ENCODE measurements around the gene PPARA.
"Not testable (repeated sequence)": the region's sequence is repeated elsewhere in the genome, so short reads cannot be mapped to it uniquely, and the experiment has no call there.

The PPARA gene

GRCh38 chr22:46126853-46127385, 23.4 kb upstream of the PPARA start:
- DNase-seq (ENCODE audit: low spot score) = no peak

DNA sequence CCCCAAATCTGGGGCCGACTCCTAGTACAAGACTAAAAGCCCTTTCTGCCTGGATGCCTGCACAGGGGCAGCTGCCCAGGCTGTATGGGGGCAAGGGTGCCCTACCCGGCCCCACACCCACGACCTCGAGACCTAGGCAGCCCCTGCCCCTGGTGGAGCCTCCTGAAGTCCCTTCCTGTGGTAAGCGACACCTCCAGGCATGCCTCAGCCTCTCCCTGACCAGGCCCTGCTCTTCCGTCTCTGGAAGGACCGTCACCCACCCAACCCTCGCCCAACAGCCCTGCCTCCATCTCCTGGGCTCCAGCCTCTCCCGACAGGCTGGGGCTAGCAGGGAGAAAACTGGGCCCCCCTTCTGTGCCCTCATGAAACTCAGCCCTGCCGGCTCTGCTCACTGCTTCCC, 22.8 kb upstream of the PPARA start:
- no peak for DNase-seq (ENCODE audit: low spot score)

GRCh38 chr22:46128606-46129005, 21.7 kb upstream of the PPARA start:
- no peak for DNase-seq (ENCODE audit: low spot score)

- DNase-seq (ENCODE audit: low spot score) = no peak
These were observed 20.8 kb upstream of the PPARA start for GRCh38 chr22:46129390-46130041.

DNA sequence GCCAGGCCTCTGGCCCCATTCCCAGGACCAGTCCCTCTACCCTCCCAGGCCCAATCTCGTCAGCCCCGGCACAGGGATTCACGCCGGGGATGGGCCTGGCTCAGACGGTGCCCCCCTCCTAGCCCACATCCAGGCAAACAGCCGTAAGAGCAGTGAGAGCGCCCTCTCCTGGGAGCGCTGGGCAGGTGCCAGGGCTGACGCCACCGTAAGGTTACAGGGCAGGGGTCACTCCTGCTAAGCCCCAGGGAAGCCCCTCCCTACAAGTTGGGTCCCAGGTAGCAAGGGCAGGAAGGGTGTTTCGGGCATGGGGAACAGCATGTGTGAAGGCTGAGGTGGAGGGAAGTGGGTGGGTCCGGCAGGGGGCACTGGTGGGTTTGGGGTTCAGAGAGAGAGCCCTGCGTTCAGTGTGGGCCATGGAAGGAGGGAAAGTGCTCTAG, 19.2 kb upstream of the PPARA start:
- no peak for DNase-seq (ENCODE audit: low spot score)

GRCh38 chr22:46132193-46132829, 18.0 kb upstream of the PPARA start:
- not testable (repeated sequence) for DNase-seq (ENCODE audit: low spot score)

DNA sequence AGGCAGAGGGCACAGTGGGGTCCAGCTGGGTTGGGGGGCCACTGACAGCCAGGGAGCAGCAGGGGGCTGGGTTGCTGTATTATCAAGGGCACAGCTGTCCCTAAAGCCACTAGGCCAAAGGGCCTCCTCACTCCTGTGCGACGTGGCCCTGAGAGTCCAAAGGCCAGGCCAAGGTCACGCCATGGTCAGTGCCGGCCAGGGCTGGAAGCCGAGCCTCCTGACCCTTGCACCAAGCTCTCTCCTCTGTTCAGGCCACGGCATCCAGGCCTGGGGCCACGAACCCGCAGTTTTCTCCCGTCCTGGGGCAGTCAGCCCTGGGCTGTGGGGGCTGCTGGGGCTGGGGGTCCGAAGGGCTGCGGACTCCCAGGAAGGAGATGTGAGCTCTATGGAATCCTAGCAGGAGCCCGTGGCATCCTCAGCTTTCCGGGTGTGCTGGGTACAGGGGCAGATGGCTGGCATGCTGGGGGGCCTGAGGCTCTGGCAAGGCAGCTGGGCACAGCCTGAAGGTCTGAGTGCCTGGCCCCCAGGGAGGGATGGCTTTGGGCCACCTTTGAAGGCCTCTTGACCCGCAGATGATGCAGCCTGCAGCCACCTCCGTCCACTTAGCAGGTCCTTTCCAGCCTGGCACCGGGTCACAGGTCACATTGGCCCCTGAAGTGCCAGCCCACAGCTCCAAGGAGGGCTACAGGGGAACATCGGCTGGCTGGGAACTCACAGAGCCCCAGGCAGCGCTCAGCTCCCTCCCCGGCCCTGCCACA, 17.3 kb upstream of the PPARA start:
- DNase-seq (ENCODE audit: low spot score) = no peak

- DNase-seq (ENCODE audit: low spot score) = no peak
These were observed 16.8 kb upstream of the PPARA start for GRCh38 chr22:46133588-46133855.

- no peak for DNase-seq (ENCODE audit: low spot score)
These were observed 16.1 kb upstream of the PPARA start for GRCh38 chr22:46134111-46134705.

- DNase-seq (ENCODE audit: low spot score) = no peak
These were observed 14.5 kb upstream of the PPARA start for GRCh38 chr22:46135611-46136485.

DNA sequence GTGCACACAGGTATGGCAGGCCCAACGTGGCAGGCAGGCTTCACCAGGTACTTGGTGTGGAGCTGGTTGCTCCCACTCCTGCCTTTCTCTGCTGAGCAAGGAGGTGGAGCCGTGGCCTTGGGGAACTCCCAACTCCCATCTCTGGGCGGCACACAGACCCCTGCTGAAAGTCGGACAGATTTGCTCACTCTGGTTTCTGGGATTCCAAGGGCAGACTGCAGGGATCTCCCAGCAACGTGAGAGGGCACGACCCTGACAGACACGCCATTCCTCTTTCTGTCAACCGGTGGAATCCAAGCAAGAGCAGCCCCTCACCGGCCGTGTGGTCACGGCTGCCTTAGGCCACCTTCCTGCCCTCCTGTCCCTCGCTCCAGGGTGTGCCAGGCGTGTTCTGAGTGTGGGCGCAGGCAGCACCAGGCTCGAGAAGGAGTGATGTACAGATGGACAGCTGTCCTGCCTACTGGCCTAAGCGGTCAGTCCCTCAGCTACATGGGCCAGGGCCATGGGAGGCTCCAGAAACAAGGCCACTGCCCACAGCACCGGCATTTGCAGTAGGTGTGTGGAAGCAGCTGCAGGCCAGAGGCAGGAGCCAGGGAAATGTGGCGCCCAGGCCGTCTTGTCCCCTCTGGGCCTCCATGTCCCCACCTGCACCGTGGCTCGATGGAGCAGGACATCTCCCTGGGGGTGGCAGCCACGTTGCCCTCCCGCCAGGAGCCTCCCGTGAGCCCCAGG, 13.7 kb upstream of the PPARA start:
- DNase-seq (ENCODE audit: low spot score) = no peak

DNA sequence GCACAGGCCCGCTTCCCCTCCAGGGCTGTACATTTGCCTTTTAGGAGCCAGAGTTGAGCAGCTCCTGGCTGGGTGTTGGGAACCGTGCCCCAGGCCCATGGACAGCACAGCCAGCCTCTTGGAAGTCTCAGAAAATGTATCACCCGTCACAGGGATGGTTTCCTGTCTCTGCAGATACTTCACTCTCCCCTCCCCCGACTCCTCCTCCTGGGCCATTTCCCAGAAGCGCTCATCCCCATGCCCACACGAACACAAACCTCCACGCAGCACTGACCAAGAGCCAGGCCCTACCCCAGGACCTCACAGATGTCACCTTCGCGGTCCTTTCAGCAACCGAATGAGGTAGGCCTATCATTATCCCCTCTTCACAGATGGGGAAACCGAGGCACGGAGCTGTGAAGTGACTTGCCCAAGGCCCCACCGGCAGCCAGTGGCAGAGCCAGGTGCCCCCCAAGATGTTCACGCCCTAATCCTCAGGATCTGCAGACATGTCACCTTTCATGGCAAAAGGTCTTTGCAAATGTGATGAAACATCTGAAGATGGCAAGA, 13.0 kb upstream of the PPARA start:
- no peak for DNase-seq (ENCODE audit: low spot score)

- DNase-seq (ENCODE audit: low spot score) = no peak
These were observed 12.1 kb upstream of the PPARA start for GRCh38 chr22:46138058-46138797.

DNA sequence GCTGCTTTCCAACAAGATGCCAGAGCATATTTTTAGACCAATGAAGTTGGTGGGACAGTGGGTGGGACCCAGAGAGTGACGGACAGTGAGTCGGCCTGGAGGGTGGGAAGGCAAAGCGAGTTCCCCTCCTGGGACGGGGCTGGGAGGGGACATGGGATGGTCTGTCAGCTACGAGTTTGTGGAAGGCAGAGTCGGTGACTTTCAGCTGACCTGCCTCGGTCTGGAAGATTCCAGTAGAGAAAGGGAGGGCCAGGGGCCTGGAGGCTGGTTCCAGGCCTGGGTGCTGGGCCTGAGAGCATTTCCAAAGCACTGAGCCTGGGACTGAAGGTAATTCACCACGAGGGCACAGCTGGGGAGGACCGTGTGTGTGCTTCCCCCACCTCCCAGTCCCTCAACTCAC, 10.9 kb upstream of the PPARA start:
- DNase-seq (ENCODE audit: low spot score) = not testable (repeated sequence)

DNA sequence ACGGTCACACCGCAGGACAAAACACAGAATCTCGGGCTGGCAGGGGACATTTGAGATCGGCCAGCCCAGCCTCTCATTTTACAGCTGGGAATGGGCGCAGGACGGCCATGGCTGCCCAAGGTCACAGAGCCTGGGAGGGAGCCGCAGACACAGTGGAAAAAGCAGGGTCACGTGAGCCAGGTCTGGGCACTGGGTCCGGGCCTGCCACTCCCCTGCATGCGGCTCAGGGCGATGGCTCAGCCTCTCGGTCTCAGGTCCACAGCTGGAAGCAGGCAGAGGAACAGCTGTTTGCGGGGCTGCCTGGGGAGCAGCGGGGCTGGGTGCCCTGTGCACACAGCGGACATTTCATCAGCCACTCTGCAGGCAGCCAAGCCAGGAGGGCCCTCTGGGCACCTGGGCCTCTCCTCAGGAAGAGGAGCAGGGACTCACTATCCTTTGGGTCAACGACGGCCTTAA, 10.4 kb upstream of the PPARA start:
- no peak for DNase-seq (ENCODE audit: low spot score)

DNA sequence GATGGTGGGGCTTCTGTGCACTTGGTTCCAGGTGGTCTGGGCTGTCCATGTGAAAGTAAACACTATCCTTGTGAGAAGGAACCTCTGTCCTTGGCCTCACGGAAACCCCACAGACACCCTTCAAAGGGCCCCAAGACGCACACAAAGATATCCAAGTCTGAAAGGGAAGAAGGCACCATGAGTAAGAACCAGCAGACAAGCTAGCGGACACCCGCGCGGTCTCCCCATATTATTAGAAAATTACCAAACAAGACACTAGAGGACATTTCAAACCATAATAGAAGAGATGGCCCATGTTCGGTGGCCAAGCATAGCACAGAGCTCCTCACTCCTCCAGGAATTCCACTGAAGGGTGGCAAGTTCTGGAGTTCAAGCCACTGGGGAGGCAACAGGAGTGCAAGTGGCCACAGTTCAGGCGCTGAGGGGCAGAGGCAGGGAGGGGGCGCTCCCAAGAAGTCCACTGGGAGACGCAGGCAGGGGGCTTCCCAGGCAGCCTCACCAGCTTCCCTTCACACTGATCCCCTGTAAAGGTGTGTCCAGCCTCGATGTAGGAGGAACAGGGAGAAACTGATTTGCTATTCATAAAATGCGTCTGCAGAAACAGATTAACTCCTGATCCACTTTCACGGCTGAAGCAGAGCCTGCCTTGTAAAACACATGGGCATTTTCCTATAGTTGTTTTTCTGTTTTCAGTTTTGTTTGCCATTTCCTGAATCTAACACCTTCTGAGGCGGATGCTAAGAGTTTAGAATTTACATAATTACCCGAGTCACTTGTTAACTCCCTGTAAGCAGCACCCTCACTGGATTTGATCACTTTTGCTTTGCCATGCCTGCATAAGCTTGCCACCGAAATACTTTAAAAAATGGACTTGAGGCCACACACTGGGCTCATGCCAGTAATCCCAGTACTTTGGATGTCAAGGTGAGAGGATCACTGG, 9.1 kb upstream of the PPARA start:
- no peak for DNase-seq (ENCODE audit: low spot score)

GRCh38 chr22:46142548-46143490, 7.5 kb upstream of the PPARA start:
- DNase-seq (ENCODE audit: low spot score) = no peak
